ENCODE measurements around the gene ISG20.
A peak's percentile ranks its signal among the peaks of the same experiment; 100 is the strongest.
"Not testable (repeated sequence)": the region's sequence is repeated elsewhere in the genome, so short reads cannot be mapped to it uniquely, and the experiment has no call there.

ISG20 gene

DNA sequence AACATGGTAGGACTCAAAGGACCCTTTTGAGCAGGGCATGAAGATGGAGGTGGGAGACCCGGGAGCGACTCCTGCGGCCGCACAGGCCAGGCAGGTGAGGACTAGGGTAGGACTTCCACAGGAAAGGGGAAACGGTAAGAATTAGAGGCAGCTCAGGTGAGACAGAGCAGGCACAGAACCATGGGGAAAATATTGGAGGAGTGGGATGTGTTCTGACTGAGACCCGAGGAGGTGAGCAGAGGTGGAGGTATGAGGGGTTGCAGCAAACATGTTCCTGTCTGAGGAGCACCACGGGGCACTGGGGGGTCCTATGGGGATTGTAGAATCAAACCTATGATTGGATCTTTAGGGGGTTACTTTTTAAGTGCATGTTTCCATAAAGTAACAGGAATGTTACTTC, 1.4 kb upstream of the ISG20 start:
- no peak for DNase-seq

DNA sequence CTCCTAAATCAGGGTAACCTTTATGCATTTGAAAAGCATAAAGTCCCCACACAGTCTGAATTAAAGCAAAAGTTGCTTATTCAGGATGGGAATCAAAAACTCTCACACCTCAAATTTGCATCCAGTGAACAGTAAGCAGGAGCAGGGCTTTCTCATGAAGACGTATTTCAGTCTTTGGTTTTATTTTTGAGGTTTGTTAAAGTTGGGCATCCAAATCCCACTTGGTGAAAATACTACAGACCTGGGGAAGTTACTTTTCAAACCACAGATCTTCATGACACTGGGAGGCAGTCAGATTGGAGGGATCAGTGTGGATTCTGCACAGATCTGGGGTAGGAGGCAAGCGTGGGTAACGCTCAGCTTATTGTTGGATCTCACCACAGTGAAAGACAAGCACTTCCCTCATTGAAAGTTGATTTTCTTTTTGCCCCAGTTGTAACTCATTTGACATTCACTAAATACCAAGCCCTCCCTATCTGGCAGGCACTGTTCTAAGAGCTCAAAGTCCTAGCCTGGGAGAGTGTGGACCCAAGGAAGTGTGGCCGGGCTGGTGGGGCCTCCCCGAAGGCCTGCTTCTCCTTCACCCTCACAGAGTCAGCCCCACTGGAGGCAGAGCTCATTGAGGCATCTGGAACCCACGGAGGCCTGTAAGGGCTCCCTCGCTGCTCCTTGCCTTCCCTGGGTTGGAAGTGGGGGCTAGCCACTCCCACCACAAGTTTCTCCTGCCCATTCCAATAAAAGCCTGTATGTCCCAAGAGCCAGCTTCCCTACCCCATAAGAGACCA, 783 bp upstream of the ISG20 start:
- no peak for DNase-seq

DNA sequence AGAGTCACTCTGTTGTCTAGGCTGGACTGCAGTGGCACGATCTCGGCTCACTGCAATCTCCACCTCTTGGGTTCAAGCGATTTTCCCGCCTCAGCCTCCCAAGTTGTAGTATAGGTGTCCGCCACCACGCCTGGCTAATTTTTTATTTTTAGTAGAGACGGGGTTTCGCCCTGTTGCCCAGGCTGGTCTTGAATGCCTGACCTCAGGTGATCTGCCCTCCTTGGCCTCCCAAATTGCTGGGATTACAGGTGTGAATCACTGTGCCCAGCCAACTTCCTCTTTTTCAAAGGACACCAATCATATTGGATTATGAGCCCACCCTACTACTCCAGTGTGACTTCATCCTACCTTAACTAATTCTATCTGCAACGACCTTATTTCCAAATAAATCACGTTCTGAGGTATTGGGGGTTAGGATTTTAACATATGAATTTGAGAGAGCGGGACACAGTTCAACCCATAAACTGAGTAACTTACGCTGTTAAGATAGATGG, 3.2 kb downstream of the ISG20 start:
- DNase-seq = no peak

DNA sequence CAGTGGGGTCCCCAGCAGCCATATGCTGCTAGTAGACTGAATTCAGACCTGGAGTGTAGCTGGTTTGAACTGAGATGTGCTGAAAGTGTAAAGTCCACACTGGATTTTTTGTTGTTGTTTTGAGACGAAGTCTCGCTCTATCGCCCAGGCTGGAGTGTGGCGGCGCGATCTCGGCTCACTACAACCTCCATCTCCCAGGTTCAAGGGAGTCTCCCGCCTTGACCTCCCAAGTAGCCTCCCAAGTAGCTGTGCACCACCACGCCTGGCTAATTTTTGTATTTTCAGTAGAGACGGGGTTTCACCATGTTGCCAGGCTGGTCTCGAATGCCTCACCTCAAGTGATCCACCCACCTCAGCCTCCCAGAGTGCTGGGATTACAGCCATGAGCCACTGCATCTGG, 3.7 kb downstream of the ISG20 start:
- DNase-seq = not testable (repeated sequence)

DNA sequence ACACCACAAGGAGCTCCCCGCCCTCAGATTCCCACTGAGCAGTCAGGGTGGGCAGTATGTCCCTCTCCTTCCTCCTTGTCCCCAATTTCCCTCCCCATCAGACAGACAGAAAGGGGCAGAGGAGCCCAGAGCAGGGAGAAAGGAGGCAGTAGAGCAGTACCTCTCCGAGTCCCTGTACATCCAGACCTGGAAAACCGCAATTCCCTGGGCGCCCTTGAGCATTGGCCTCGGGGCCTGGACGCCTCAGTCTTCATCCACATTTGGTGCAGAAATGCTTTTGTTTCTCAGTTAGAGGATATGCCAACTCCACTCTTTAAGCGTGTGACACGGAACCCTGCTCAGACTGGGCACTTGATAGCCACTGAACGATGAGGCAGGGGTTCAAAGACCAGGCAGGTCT, 5.9 kb downstream of the ISG20 start:
- no peak for DNase-seq

DNA sequence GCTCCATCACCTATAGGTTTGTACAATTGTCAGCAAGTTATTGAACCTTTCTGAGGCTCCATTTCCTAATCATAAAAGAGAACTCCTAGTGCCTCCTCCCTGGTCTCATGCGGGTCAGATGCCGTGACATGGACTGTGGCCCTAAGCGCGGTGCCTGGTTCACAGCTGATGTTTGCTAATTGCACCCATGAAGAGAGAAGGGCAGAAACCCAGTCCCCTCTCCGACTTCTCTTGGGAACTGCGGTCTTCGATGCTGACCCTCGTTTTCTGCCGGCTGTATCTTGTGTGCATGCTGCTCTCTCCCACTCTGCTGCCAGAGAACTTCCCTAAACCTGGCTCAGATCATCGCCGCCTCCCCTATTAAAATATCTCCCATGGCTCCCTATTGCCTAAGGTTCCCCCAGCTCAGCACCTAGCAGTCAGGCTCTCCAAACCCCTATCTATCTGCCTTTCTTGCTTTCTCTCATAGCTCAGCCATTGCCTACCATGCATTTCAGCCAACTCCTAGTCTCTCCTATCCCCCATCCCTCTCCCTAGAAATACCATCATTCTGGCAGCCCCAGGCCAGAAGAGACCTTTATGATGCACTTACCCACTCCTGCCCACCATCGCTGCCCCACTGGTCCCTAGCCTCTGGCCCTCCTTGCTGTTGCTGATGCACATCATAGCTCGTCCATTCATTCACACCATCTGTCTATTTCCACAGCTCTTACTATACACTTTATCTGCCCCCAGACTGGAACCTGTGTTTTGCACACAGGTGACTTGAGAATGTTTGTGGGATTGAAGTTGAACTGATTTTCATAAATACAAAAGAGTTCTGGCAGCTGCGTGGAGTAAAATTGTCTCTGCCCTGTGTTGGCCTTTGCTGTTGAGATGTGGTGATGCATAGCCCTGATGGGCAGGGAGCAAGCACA, 6.6 kb downstream of the ISG20 start:
- DNase-seq = no peak

DNA sequence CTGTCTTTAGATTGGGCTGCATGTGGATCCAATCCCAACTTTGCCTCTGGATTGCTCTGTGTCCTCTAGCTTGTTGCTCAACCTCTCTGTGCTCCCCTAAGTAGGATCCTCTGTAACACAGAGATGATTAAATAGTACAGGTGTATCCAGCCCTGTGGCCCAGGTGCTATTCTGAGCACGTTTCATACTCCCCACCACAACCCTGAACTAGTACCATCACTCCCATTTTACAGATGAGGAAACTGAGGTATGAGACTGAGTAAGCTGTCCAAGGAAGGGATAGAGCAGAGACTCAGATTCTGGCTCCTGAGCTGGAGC, 7.2 kb downstream of the ISG20 start:
- no peak for DNase-seq

DNA sequence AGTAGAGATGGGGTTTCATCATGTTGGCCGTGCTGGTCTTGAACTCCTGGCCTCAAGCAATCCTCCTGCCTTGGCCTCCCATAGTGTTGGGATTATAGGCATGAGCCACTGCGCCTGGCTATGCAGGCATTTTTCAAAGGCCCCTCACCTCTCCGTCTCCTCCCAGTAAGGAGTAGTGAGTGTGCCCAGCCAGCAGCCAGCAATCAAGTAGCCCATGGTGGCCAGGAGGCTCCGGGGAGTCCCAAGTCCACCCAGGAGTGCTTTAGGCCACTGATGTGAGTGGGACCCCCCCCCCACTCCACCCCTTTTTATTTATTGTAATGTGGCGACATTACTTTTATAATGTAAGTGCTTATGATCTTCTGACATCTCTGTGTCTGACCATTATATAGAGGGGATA, 8.1 kb downstream of the ISG20 start:
- DNase-seq = no peak

DNA sequence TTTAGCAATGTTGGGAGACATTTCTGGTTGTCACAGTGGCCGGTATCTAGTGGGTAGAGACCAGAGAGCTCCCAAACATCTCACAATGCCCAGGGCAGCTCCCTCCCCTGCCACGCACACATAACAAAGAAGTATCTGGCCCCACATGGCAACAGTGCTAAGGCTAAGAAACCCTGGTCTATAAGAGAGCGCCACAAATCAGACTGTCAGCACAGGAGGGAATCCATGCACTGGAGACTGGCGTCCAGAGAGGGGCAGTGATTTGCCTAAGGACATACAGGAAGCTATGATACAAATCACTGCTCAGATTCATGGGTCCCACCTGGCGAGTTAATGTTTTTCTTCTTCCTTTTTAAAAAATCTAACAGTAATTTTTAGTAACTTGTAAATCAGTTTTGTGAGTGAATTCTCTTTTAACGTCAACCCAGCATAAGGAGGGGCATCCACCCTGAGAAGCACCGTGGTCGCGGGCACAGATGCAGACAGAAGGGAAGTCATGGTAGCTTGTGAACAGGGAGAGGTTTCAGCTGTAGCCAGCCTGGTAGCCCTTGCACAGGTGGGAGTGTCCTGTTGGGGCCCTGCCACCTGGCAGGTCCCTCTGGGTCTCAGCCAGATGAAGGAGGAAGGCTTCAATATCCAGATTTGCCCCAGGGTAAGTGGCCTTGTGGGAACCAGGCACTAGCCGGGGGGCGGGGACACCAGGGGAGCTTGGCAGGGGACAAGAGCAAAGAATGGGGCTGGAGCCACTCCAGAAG, 8.7 kb downstream of the ISG20 start:
- no peak for DNase-seq

DNA sequence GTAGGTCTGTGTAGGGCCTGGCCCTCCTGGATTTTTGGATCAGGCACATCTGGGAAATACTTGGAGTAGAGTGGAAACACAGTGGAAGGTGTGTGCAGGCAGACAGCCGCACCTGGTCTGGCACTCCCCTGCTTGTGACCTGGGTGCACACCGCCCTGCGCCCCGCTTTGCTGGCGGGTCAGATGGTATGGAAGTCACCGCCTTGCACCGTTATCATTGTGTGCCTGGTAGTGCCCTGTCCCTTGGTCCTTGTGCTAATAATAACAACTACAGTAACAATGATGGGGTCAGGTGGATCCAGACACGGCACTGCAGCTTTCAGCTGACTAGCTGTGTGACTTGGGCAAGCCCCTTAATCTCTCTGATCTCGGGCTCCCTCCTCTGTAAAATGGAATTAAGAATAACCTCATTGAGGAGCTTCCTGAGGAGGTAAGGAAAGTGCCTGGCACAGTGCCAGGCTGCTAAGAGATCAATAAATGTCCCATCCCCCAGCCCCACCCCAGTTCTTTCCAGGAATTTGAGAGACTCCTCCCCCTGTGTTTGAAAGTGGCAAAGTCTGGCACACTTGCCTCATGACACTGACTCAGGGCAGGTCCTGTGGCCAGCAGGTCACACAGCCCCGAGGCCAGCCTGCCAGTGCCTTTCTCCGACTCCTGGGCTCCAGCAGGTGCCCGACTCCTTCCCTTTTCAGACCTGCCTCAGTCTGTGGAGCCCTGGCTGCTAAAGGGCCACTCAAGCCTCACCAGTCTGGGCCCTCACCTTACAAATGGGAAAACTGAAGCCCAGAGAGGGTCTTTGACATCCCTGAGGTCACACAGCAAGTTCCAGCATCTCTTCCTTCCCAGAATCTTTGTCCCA, 9.8 kb downstream of the ISG20 start:
- no peak for DNase-seq

DNA sequence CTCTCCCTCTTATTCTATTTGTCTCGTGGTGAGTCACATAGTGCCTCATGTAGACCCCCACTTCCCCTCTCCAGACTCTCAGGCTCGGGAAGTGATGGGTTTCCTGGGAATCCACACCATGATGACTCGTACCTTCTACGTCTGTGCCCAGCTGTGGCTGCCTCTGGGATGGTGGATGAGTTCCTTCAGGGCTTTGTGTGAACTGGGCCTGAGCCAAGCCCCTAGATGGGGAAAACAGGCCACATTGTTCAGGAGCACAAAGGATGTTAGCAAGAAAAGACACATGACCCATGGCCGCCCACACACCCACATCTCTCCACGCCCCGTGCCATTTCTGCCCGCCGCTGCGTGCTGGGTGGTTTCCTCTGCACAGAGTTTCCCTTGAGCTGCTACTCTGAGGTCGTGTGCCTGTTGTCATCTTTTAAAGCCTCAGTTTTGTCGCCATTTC, 10.5 kb downstream of the ISG20 start:
- DNase-seq = peak; percentile 69

DNA sequence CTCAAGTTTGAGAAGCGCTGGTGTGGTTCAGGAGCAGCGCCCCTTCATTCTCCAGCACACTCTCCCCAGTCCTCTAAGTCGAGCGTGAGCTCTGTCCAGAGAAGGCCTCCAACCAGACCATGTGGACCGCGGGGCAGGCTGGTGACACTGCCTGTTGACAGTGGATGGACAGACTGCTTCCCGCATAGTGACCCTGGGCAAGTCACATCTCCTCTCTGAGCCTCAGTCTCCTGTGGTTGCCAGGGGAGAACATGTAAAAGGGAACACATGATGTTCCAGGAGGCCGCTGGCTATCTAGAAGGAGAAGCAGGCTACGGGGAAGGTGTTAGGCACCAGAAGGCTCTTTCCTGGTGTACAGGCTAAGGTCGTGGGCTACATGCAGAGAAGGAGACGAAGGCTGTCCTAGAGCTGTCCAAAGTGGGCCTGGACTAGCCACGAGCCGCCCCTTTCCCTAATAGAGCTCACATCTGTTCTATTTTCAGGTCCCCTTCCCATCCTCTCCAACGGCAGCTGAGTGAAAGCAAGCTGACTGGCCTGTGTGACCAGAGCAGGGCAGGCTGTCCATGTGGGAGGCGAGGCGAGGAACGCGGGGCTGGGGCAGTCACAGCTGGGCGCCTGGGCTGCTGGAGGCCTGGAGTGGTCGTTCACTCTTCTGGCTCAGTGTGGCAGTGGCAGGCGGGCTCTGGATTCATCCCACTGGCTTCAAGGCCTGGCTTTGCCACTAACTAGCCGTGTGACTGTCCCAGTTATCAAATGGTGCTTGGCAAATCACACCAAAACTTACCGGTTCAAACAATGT, 11.1 kb downstream of the ISG20 start:
- DNase-seq = no peak

DNA sequence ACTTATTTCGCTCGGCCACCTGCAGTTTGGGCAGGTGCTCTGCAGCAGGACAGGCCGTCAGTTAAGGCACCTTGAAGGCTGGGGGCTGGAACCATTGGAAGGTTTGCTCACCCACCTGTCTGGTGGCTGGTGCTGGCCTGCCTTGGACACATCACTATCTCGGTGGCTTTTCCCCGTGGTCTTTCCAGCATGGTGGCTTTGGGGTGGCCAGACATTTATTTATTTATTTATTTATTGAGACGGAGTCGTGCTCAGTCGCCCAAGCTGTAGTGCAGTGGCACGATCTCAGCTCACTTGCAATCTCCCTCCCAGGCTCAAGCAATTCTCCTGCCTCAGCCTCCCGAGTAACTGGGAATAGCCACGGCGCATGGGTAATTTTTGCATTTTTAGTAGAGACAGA, 11.7 kb downstream of the ISG20 start:
- DNase-seq = no peak

DNA sequence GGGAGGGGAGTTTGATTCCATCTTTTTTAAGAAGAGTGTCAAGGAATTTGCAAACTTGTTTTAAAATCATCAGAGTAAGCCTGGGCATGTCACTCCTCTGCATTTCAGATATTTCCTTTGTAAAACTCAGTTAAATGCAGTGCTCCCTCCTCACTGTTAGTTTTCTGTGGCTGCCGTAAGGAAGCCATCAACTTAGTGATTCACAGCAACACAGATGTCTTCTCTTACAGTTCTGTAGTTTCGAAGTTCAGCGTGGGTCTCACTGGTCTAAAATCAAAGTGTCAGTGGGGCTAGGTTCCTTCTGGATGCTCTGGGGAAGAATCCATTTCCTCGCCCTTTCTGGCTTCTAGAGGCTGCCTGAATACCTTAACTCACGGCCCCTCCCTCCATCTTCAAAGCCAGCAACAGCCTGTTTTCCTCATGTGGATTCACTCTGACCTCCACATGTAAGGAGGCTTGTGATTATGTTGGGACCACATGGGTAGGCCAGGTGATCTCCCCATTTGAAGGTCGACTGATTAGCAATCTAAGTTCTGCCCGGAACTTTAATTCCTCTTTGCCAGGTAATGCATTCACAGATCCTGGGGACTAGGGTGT, 12.4 kb downstream of the ISG20 start:
- DNase-seq = no peak

DNA sequence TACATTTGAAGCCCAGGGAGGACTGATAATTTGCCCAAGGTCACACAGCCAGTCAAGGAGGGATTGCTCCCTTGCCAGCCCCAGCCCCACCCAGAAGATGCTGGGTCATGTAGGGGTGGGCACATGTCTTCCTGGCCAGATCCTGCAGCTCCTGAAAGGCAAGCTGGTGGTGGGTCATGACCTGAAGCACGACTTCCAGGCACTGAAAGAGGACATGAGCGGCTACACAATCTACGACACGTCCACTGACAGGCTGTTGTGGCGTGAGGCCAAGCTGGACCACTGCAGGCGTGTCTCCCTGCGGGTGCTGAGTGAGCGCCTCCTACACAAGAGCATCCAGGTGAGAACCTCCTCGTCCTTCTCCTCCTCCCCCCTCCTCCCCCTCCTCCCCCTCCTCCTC, 13.2 kb downstream of the ISG20 start:
- no peak for DNase-seq

DNA sequence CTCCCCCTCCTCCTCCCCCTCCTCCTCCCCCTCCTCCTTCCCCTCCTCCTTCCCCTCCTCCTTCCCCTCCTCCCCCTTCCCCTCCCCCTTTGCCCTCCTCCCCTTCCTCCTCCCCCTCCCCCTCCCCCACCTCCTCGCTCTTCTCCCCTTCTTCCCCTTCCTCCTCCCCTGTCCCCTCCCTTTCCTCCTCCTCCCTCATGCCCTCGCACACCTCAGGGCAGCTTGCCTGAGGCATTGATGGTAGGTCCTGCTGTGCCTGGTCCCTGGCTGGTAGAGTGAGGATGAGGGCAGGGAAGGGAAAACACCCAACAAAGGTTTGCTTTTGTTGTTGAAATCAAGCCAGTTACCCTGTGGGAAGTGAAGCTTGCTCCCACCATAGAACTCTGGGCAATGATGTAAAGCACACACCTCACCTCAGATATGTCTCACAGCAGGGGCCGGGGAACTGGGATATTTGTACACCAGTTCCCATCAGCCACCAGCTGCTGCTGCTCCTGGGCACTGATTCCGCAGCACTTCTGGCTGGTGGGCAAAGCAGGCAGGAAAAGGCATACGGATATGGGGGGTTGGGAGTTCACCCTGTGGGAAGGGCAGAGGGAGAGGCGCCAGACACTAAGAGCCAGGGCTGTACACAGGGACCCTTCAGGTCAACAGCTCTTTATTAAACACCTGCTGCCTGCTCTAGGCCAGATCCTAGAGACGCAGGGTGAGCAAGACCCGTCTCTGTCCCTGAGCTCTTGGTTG, 13.8 kb downstream of the ISG20 start:
- no peak for DNase-seq

DNA sequence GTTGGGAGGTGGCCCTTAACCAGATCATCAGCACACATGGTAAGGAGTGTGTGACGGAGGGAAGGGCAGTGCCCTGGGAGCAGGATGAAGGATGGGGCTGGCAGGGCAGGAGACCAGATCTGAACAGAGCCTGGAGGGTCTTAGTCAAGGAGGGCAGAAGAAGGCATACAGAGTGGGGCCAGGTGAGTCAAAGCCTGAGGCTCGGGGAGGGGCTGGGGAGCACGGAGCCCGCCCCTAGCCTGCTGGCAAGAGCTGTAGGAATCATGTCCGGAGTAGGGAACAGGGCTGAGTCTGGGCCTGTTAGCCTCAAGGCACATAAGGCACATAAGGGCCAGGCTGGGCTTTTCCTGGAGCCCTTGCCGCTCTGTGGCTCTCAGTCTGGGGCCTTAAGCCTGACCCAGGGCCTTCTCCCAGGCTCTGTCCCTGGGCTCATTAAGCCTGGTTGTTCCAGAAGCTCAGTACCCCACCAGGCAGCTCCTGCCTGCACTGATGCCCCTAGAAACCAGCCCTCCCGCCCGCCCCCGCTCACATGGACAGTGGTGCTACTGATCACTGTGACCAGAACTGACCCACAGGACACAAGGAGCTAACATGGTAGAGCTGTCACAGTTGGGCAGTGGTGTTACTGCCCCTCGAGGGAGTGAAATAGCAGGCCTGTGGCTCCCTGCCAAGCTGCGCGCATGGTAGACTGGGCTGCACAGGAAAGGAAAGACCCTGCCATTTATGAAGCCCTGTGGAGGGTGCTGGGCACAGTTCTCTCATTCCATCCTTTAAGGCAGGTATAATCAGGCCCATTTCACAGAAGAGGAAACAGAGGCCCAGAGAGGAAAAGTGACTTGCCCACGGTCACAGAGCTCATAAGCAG, 14.6 kb downstream of the ISG20 start:
- no peak for DNase-seq

DNA sequence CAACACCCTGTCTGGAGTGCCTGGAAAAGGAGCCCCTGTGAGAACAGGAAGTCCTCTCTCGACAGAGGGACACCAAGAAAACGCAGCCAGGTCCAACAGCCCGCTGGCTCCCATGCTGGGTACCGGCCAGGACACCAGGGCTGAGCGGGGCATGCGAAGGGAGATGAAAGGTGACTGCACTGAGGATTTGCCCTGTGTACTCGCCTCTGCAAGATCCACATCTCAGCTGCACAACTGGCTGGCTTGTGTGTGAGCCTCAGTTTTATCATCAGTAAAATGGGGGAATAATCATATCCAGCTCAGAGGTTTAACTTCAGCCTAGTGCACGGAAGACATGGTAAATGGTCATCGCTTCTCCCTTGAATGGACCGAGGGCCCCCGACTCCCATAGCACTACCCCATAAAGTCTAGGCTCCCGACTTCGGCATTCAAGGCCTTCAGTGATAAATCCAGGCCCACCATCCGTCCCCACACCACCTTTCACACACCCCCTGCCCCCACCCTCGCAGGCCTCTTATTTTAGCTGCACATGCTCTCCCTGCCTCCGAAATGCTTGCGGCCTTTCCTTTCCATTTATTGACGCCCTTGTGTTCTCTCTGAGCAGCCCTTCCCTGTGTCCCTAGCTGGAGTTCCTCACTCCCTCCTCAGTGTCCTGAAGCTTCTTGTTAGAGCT, 15.8 kb downstream of the ISG20 start:
- no peak for DNase-seq

DNA sequence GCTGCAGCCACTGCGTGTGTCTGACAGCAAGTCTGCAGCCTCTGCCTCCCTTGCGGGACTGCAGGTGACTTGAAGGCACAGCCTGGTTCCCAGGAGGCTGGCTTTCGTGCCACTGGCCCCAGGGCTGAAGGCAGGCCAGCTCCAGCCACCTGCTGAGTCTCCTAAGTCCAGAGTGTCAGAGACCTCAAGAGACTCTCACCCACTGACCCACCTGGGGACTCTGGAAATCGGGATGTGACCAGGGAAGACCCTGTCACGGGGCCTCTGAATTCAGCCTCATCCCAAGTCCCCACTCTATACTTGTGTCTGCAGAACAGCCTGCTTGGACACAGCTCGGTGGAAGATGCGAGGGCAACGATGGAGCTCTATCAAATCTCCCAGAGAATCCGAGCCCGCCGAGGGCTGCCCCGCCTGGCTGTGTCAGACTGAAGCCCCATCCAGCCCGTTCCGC, 16.3 kb downstream of the ISG20 start:
- DNase-seq = no peak

Measured in central memory CD4-positive, alpha-beta T cell (primary cell).